ENCODE data around the gene VDAC2. TPM values are rescaled to one million over a fixed set of nuclear protein-coding genes. Genes with fewer than 3 reads are reported as not detected.
A peak's percentile ranks its signal among the peaks of the same experiment; 100 is the strongest.

The VDAC2 gene
- total and polyA plus RNA-seq, 7 donors = 314 to 770 (median 432) TPM

GRCh38 chr10:75170215-75170614, 40.4 kb upstream of the VDAC2 start:
- intact Hi-C loops (cut with DNase I) = no loop called here
- Histone ChIP-seq H3K36me3 (ENCODE audit: insufficient read depth in 1 of 2, low read depth in 1 of 2) (peaks cover 0 to 46% of the 10 kb centered on the region in 2 donors), H3K4me1 (peaks cover 30% of the 10 kb centered on the region), H3K27me3 (ENCODE audit: insufficient read depth in 3 of 3, low read length in 2 of 3) (no peaks in the 10 kb centered on the region), H3K9me3 (no peaks in the 10 kb centered on the region), H3K4me3 (no peak overlapping the region), H3K27ac (peak overlapping the region; percentile 62)
- WGBS, 3 donors = 26 to 35% (median 31%) methylated on average over 1 of the region's 1 CpG
- TF ChIP-seq CTCF (IDR thresholded peaks at IDR 0.05) = no peak
- no peak for DNase-seq
- peak; percentile 90 to 96 (median 92) for ATAC-seq

- intact Hi-C loops (cut with DNase I) = loop anchor here in 1 of 2 donors (5.0 kb wide), 1 partner anchor 48 kb away; no protein-coding TSS in a partner anchor
- Histone ChIP-seq H3K27me3 (ENCODE audit: insufficient read depth in 3 of 3, low read length in 2 of 3) (no peaks in the 10 kb centered on the region), H3K9me3 (no peaks in the 10 kb centered on the region), H3K36me3 (ENCODE audit: insufficient read depth in 1 of 2, low read depth in 1 of 2) (peaks cover 0 to 47% of the 10 kb centered on the region in 2 donors), H3K4me3 (no peak overlapping the region), H3K27ac (no peak overlapping the region), H3K4me1 (peaks cover 16% of the 10 kb centered on the region)
- WGBS, 3 donors = 95 to 99% (median 98%) methylated on average over 2 of the region's 2 CpGs
- DNase-seq = no peak
- no peak for TF ChIP-seq CTCF (IDR thresholded peaks at IDR 0.05)
- ATAC-seq = no peak
Observed at GRCh38 chr10:75175046-75175445, 35.5 kb upstream of the VDAC2 start.

- no peak overlapping the region for H3K4me3 ChIP-seq
- DNase-seq = no peak
- no peaks in the 10 kb centered on the region for H3K9me3 ChIP-seq
- peaks cover 0 to 47% of the 10 kb centered on the region in 2 donors for H3K36me3 ChIP-seq (ENCODE audit: insufficient read depth in 1 of 2, low read depth in 1 of 2)
- H3K27me3 ChIP-seq (ENCODE audit: insufficient read depth in 3 of 3, low read length in 2 of 3) = no peaks in the 10 kb centered on the region
- no peak overlapping the region for H3K27ac ChIP-seq
- intact Hi-C loops (cut with DNase I) = loop anchor here in 1 of 2 donors (5.0 kb wide), 1 partner anchor 49 kb away; no protein-coding TSS in a partner anchor
- 84 to 89% (median 87%) methylated on average over 6 of the region's 6 CpGs for WGBS, 3 donors
- peaks cover 10% of the 10 kb centered on the region for H3K4me1 ChIP-seq
- TF ChIP-seq CTCF (IDR thresholded peaks at IDR 0.05) = no peak
- ATAC-seq = no peak
Observed at GRCh38 chr10:75176046-75176445, 34.5 kb upstream of the VDAC2 start.

- ATAC-seq (no peak), DNase-seq (no peak)
- H3K4me3 ChIP-seq = no peak overlapping the region
- no peak for TF ChIP-seq CTCF (IDR thresholded peaks at IDR 0.05)
- intact Hi-C loops (cut with DNase I) = loop anchor here in 1 of 2 donors (5.0 kb wide), 1 partner anchor 49 kb away; no protein-coding TSS in a partner anchor
- no peaks in the 10 kb centered on the region for H3K27me3 ChIP-seq (ENCODE audit: insufficient read depth in 3 of 3, low read length in 2 of 3)
- H3K9me3 ChIP-seq = no peaks in the 10 kb centered on the region
- 95 to 98% (median 98%) methylated on average over 1 of the region's 1 CpG for WGBS, 3 donors
- H3K4me1 ChIP-seq = peaks cover 10% of the 10 kb centered on the region
- H3K27ac ChIP-seq = no peak overlapping the region
- H3K36me3 ChIP-seq (ENCODE audit: insufficient read depth in 1 of 2, low read depth in 1 of 2) = peaks cover 0 to 42% of the 10 kb centered on the region in 2 donors
Observed at GRCh38 chr10:75176736-75177135, 33.9 kb upstream of the VDAC2 start.

- H3K4me1 ChIP-seq = no peaks in the 10 kb centered on the region
- H3K36me3 ChIP-seq (ENCODE audit: insufficient read depth in 1 of 2, low read depth in 1 of 2) = peaks cover 0 to 35% of the 10 kb centered on the region in 2 donors
- intact Hi-C loops (cut with DNase I) = loop anchor here in 1 of 2 donors (5.0 kb wide), 1 partner anchor 52 kb away; no protein-coding TSS in a partner anchor
- ATAC-seq (no peak), DNase-seq (no peak)
- 97 to 98% (median 97%) methylated on average over 1 of the region's 1 CpG for WGBS, 3 donors
- no peak overlapping the region for H3K4me3 ChIP-seq
- no peaks in the 10 kb centered on the region for H3K9me3 ChIP-seq
- no peak overlapping the region for H3K27ac ChIP-seq
- no peaks in the 10 kb centered on the region for H3K27me3 ChIP-seq (ENCODE audit: insufficient read depth in 3 of 3, low read length in 2 of 3)
- no peak for TF ChIP-seq CTCF (IDR thresholded peaks at IDR 0.05)
Observed at GRCh38 chr10:75179657-75180177, 30.9 kb upstream of the VDAC2 start.
